KG1 (cell line): ENCODE measurements around the gene PHTF2.

Experiments
- DNase-seq: peaks from one replicate; lab custom pipeline; 2025; lab: John Stamatoyannopoulos, UW

PHTF2 gene

GRCh38 chr7:77933394-77933793 lies 134.8 kb downstream of the PHTF2 start:
- DNase-seq, result no peak

- no peak for DNase-seq
Measured at GRCh38 chr7:77935652-77936348, 137.2 kb downstream of the PHTF2 start.

- no peak for DNase-seq
Measured at GRCh38 chr7:77940647-77941046, 142.1 kb downstream of the PHTF2 start.

- no peak for DNase-seq
Measured at GRCh38 chr7:77942431-77942830, 143.9 kb downstream of the PHTF2 start.

GRCh38 chr7:77944183-77945182 lies 145.9 kb downstream of the PHTF2 start:
- no peak for DNase-seq

GRCh38 chr7:77950548-77950947 lies 152.0 kb downstream of the PHTF2 start:
- no peak for DNase-seq

GRCh38 chr7:77954773-77955555 lies 156.4 kb downstream of the PHTF2 start:
- no peak for DNase-seq

- DNase-seq, result no peak
Measured at GRCh38 chr7:77958436-77958835, 159.9 kb downstream of the PHTF2 start.

- DNase-seq, result no peak
Measured at GRCh38 chr7:77959080-77959479, 160.5 kb downstream of the PHTF2 start.

GRCh38 chr7:77960336-77960735 lies 161.8 kb downstream of the PHTF2 start:
- no peak for DNase-seq

GRCh38 chr7:77967429-77967828 lies 168.9 kb downstream of the PHTF2 start:
- no peak for DNase-seq

GRCh38 chr7:77971726-77972125 lies 173.2 kb downstream of the PHTF2 start:
- no peak for DNase-seq

GRCh38 chr7:77975672-77976480 lies 177.3 kb downstream of the PHTF2 start:
- no peak for DNase-seq

GRCh38 chr7:77979219-77979618 lies 180.6 kb downstream of the PHTF2 start:
- DNase-seq, result no peak

- DNase-seq, result no peak
Measured at GRCh38 chr7:77980087-77980713, 181.6 kb downstream of the PHTF2 start.

- DNase-seq, result no peak
Measured at GRCh38 chr7:77982926-77983550, 184.5 kb downstream of the PHTF2 start.

GRCh38 chr7:77983973-77984372 lies 185.4 kb downstream of the PHTF2 start:
- DNase-seq, result no peak

- no peak for DNase-seq
Measured at GRCh38 chr7:77985232-77985973, 186.8 kb downstream of the PHTF2 start.

- no peak for DNase-seq
Measured at GRCh38 chr7:77985974-77986339, 187.4 kb downstream of the PHTF2 start.
